ENCODE results near the gene LYZL4.

GRCh38 chr3:42430781-42431532 lies 20.5 kb upstream of the LYZL4 start:
- TF ChIP-seq CTCF (IDR thresholded peaks at IDR 0.05; ENCODE audit: insufficient read depth, low read length) (no peak), POLR2AphosphoS5 (IDR thresholded peaks at IDR 0.05; ENCODE audit: low read depth) (no peak), GABPA (IDR thresholded peaks at IDR 0.05; ENCODE audit: low read depth) (no peak), REST (IDR thresholded peaks at IDR 0.05; ENCODE audit: insufficient replicate concordance, low read depth) (no peak)
